Thyroid gland (tissue), 4 donors: Measurements from ENCODE around the gene PRKCQ. TPM values are rescaled to one million over a fixed set of nuclear protein-coding genes. Genes with fewer than 3 reads are reported as not detected.

Source experiments
- DNase-seq, 2 donors: peaks; one replicate each; pipeline ENCODE4 v3.0.0-alpha.2; 2019
- H3K27ac ChIP-seq, 3 donors: fragments of 200-600 bp; sonication (generic); 1 replicate in 2 of 3; 2 replicates in 1 of 3; pipeline ENCODE4 v1.5.1; 2016 to 2019; ENCODE audit warnings: mild to moderate bottlenecking in 1 of 3, moderate library complexity in 1 of 3
- H3K27me3 ChIP-seq: fragments of 200-600 bp; sonication (generic); one replicate; pipeline ENCODE4 v1.5.1; 2019
- H3K36me3 ChIP-seq, 2 donors: fragments of 200-600 bp; sonication (generic); one replicate each; pipeline ENCODE4 v1.5.1; 2016 to 2019
- H3K4me1 ChIP-seq, 2 donors: fragments of 200-600 bp; sonication (generic); one replicate each; pipeline ENCODE4 v1.5.1; 2017 to 2019
- H3K4me3 ChIP-seq, 3 donors: fragments of 200-600 bp; sonication (generic); replicated peaks in 1 of 3; 1 replicate in 2 of 3; 2 replicates in 1 of 3; pipeline ENCODE4 v1.5.1; 2016; ENCODE audit warnings: mild to moderate bottlenecking in 1 of 3
- H3K9me3 ChIP-seq: fragments of 200-600 bp; sonication (generic); one replicate; pipeline ENCODE4 v1.5.1; 2017
- CTCF ChIP-seq, 6 experiments: fragments of 200-600 bp in 3 of 6; fragments of 450-650 bp in 3 of 6; sonication (generic) in 3 of 6; IDR thresholded peaks; one replicate each; pipeline ENCODE4 v1.5.1; 2016 to 2019; ENCODE audit warnings: antibody characterized with exemption in 6 of 6, mild to moderate bottlenecking in 2 of 6, inconsistent platforms in 1 of 6, moderate library complexity in 1 of 6
- POLR2A ChIP-seq, 2 donors: fragments of 450-650 bp; IDR thresholded peaks; one replicate each; pipeline ENCODE4 v1.6.1; 2017; ENCODE audit warnings: antibody characterized with exemption in 2 of 2, mild to moderate bottlenecking in 2 of 2, moderate library complexity in 1 of 2
- WGBS, 2 donors: methylation state at CpG; one replicate each; pipeline ENCODE4 v1.1.5; 2017; 5-methylcytosine and 5-hydroxymethylcytosine counted together
- intact Hi-C: fragments of 100-400 bp; cut with DNase I; formaldehyde crosslinking; loops from one replicate; pipeline ENCODE4 v1.15.1; 2023
- total RNA-seq, 4 donors: library from RNA; depleted of rRNA; stranded (reverse); fragments of >200 nt; gene quantifications; one replicate each; pipeline ENCODE4 v1.2.3, GENCODE V29; 2016

Gene PRKCQ
- total RNA-seq, 4 donors from 2014 or later = 24.2 to 45.7 (median 34.5) TPM

- TF ChIP-seq CTCF (IDR thresholded peaks at IDR 0.05) (no peak), POLR2A (IDR thresholded peaks at IDR 0.05) (no peak)
- no peaks in the 10 kb centered on the region for H3K36me3 ChIP-seq
- H3K4me1 ChIP-seq = no peaks in the 10 kb centered on the region
- H3K27me3 ChIP-seq = no peaks in the 10 kb centered on the region
- 84 to 85% methylated on average over 15 of the region's 15 CpGs for WGBS, 2 donors
- DNase-seq = no peak
- intact Hi-C loops = loop anchor here (10.0 kb wide), 2 partner anchors 50 to 130 kb away; no protein-coding TSS in a partner anchor
- no peaks in the 10 kb centered on the region for H3K9me3 ChIP-seq
- no peak overlapping the region for H3K4me3 ChIP-seq
- no peak overlapping the region for H3K27ac ChIP-seq
Observed at GRCh38 chr10:6514844-6515780, 65.0 kb downstream of the PRKCQ start.

DNA sequence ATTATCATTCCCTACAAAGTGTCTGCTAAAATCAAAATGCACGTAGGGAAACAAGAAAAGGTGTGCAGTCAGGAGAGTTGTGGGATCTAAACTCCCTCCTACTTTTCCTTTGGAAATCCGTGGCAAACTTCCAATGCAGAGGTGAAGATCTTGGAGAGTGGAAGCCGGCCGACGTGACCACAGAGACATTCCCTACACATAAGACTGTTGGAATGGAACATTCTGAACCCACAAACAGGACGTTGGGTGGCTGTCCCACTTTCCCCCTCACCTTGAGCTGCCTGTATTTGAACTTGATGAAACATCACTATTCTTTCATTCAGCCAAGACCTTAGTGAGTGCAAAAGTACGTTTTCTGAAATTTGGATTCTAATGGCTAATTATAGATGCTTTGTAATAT, 65.9 kb downstream of the PRKCQ start:
- WGBS, 2 donors = 83% methylated on average over 7 of the region's 7 CpGs
- Histone ChIP-seq H3K9me3 (no peaks in the 10 kb centered on the region), H3K27me3 (no peaks in the 10 kb centered on the region), H3K4me3 (no peak overlapping the region), H3K27ac (no peak overlapping the region), H3K4me1 (no peaks in the 10 kb centered on the region), H3K36me3 (no peaks in the 10 kb centered on the region)
- intact Hi-C loops = loop anchor here (10.0 kb wide), 2 partner anchors 51 to 131 kb away; no protein-coding TSS in a partner anchor
- TF ChIP-seq POLR2A (IDR thresholded peaks at IDR 0.05) (no peak), CTCF (IDR thresholded peaks at IDR 0.05) (no peak)
- DNase-seq = no peak

DNA sequence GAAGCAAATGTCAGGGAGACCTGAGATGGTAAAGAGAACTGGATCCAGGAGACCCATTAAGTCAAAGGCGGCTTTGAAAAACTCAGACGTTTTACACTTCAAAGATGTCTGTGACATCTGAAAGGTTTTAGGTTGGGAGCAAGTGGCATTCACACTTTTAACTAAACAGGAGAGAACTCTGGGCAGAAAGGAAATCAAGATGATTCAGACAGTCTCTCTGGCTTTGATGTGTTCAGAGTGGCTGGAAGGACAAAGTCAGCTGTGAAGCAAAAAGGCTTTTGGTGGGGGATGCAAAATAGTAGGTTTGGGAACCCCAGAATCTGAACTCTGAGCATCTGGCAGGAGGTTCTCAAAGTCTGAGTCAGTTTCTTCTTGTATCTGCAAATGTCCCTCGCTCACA, 66.6 kb downstream of the PRKCQ start:
- Histone ChIP-seq H3K4me3 (no peak overlapping the region), H3K4me1 (no peaks in the 10 kb centered on the region), H3K9me3 (no peaks in the 10 kb centered on the region), H3K36me3 (no peaks in the 10 kb centered on the region), H3K27me3 (no peaks in the 10 kb centered on the region), H3K27ac (no peak overlapping the region)
- WGBS, 2 donors = 79 to 86% methylated on average over 3 of the region's 3 CpGs
- TF ChIP-seq CTCF (IDR thresholded peaks at IDR 0.05) (no peak), POLR2A (IDR thresholded peaks at IDR 0.05) (no peak)
- intact Hi-C loops = loop anchor here (10.0 kb wide), 2 partner anchors 51 to 131 kb away; no protein-coding TSS in a partner anchor
- DNase-seq = no peak

GRCh38 chr10:6512182-6512581, 67.9 kb downstream of the PRKCQ start:
- H3K27me3 ChIP-seq = no peaks in the 10 kb centered on the region
- no peak for TF ChIP-seq POLR2A (IDR thresholded peaks at IDR 0.05)
- no peak for TF ChIP-seq CTCF (IDR thresholded peaks at IDR 0.05)
- H3K27ac ChIP-seq = no peak overlapping the region
- no peaks in the 10 kb centered on the region for H3K9me3 ChIP-seq
- no peak overlapping the region for H3K4me3 ChIP-seq
- 87 to 96% methylated on average over 3 of the region's 3 CpGs for whole genome bisulfite sequencing, 2 donors
- intact Hi-C loops = loop anchor here (10.0 kb wide), 2 partner anchors 53 to 133 kb away; no protein-coding TSS in a partner anchor
- no peaks in the 10 kb centered on the region for H3K36me3 ChIP-seq
- H3K4me1 ChIP-seq = no peaks in the 10 kb centered on the region
- DNase-seq = no peak

GRCh38 chr10:6511347-6511746, 68.7 kb downstream of the PRKCQ start:
- TF ChIP-seq POLR2A (IDR thresholded peaks at IDR 0.05) (no peak), CTCF (IDR thresholded peaks at IDR 0.05) (no peak)
- intact Hi-C loops = loop anchor here (10.0 kb wide), 2 partner anchors 53 to 133 kb away; no protein-coding TSS in a partner anchor
- Histone ChIP-seq H3K36me3 (no peaks in the 10 kb centered on the region), H3K27ac (no peak overlapping the region), H3K4me1 (no peaks in the 10 kb centered on the region), H3K27me3 (no peaks in the 10 kb centered on the region), H3K4me3 (no peak overlapping the region), H3K9me3 (no peaks in the 10 kb centered on the region)
- 95 to 98% methylated on average over 6 of the region's 6 CpGs for WGBS, 2 donors
- DNase-seq = no peak
